Spinal cord (tissue), 10 donors: ENCODE results near the gene OXSR1. TPM values are rescaled to one million over a fixed set of nuclear protein-coding genes. Genes with fewer than 3 reads are reported as not detected.

Experiments used
- DNase-seq, 6 donors: peaks; one replicate each; pipeline versions ENCODE4 v3.0.0 to v3.0.0-alpha.2; 2013 to 2015; ENCODE audit warnings: low spot score in 6 of 6, low read depth in 4 of 6
- H3K27ac ChIP-seq: one replicate; pipeline ENCODE4 v1.5.1; 2013; ENCODE audit warnings: low read depth, low read length, control low read depth
- H3K27me3 ChIP-seq: one replicate; pipeline ENCODE4 v1.6.1; 2013; ENCODE audit warnings: low read length; ENCODE audit not compliant: control insufficient read depth, insufficient read depth
- H3K36me3 ChIP-seq: one replicate; pipeline ENCODE4 v1.6.1; 2013; ENCODE audit warnings: low read length; ENCODE audit not compliant: control insufficient read depth, insufficient read depth
- H3K4me1 ChIP-seq: one replicate; pipeline ENCODE4 v1.6.1; 2013; ENCODE audit warnings: low read length; ENCODE audit not compliant: control insufficient read depth, insufficient read depth
- H3K4me3 ChIP-seq: one replicate; pipeline ENCODE4 v1.5.1; 2013; ENCODE audit warnings: low read depth, low read length, control low read depth
- H3K9me3 ChIP-seq: one replicate; pipeline ENCODE4 v1.6.1; 2013; ENCODE audit warnings: low read length; ENCODE audit not compliant: control insufficient read depth, insufficient read depth
- WGBS: methylation state at CpG from one replicate; pipeline ENCODE4 v1.1.5; 2013; ENCODE audit warnings: missing lambda C conversion rate; ENCODE audit not compliant: insufficient coverage; 5-methylcytosine and 5-hydroxymethylcytosine counted together
- polyA plus RNA-seq, 2 donors: library from polyadenylated mRNA; unstranded; fragments of 120-200 nt; gene quantifications; one replicate each; pipeline ENCODE4 v1.2.1, GENCODE V29; 2013; ENCODE audit not compliant: insufficient read length in 2 of 2
- total RNA-seq, 2 donors: library from RNA; depleted of rRNA in 1 of 2; stranded (reverse); fragments of 120-200 nt in 1 of 2; fragments of >200 nt in 1 of 2; gene quantifications; one replicate each; pipeline versions ENCODE4 v1.2.3 to v1.2.4, GENCODE V29; 2013 to 2014
- donor health status: healthy.

OXSR1 gene
- total and polyA plus RNA-seq, 4 donors = 32.3 to 36.1 (median 33.4) TPM

- no peaks in the 10 kb centered on the region for H3K9me3 ChIP-seq
- peaks cover 11% of the 10 kb centered on the region for H3K36me3 ChIP-seq
- no peaks in the 10 kb centered on the region for H3K27me3 ChIP-seq
- WGBS = no CpG with 5 or more reads among the region's 1 CpG
- no peak for DNase-seq
- H3K4me1 ChIP-seq = no peaks in the 10 kb centered on the region
- no peak overlapping the region for H3K4me3 ChIP-seq
- no peak overlapping the region for H3K27ac ChIP-seq
These were observed 46.8 kb downstream of the OXSR1 start for GRCh38 chr3:38212141-38212540.

- no peaks in the 10 kb centered on the region for H3K9me3 ChIP-seq
- no peak for DNase-seq
- H3K27me3 ChIP-seq = no peaks in the 10 kb centered on the region
- 100% methylated on average over 1 of the region's 2 CpGs for WGBS
- no peak overlapping the region for H3K27ac ChIP-seq
- no peak overlapping the region for H3K4me3 ChIP-seq
- peaks cover 3% of the 10 kb centered on the region for H3K36me3 ChIP-seq
- no peaks in the 10 kb centered on the region for H3K4me1 ChIP-seq
These were observed 49.2 kb downstream of the OXSR1 start for GRCh38 chr3:38214560-38214959.

GRCh38 chr3:38219609-38220197 is 54.4 kb downstream of the OXSR1 start:
- H3K4me1 ChIP-seq = no peaks in the 10 kb centered on the region
- WGBS = 100% methylated on average over 1 of the region's 3 CpGs
- DNase-seq = no peak
- H3K27me3 ChIP-seq = no peaks in the 10 kb centered on the region
- H3K36me3 ChIP-seq = peaks cover 3% of the 10 kb centered on the region
- H3K9me3 ChIP-seq = no peaks in the 10 kb centered on the region
- no peak overlapping the region for H3K27ac ChIP-seq
- H3K4me3 ChIP-seq = no peak overlapping the region

GRCh38 chr3:38221005-38221404 is 55.7 kb downstream of the OXSR1 start:
- Histone ChIP-seq H3K27ac (no peak overlapping the region), H3K4me1 (no peaks in the 10 kb centered on the region), H3K27me3 (no peaks in the 10 kb centered on the region), H3K4me3 (no peak overlapping the region), H3K36me3 (peaks cover 3% of the 10 kb centered on the region), H3K9me3 (no peaks in the 10 kb centered on the region)
- 100% methylated on average over 1 of the region's 1 CpG for WGBS
- no peak for DNase-seq

GRCh38 chr3:38222032-38222634 is 56.8 kb downstream of the OXSR1 start:
- WGBS = 85% methylated on average over 5 of the region's 7 CpGs
- Histone ChIP-seq H3K4me1 (no peaks in the 10 kb centered on the region), H3K36me3 (peaks cover 3% of the 10 kb centered on the region), H3K27me3 (no peaks in the 10 kb centered on the region), H3K9me3 (no peaks in the 10 kb centered on the region), H3K4me3 (no peak overlapping the region), H3K27ac (no peak overlapping the region)
- DNase-seq = no peak

- WGBS = no CpG with 5 or more reads among the region's 4 CpGs
- no peaks in the 10 kb centered on the region for H3K27me3 ChIP-seq
- no peak overlapping the region for H3K27ac ChIP-seq
- no peaks in the 10 kb centered on the region for H3K4me1 ChIP-seq
- no peaks in the 10 kb centered on the region for H3K9me3 ChIP-seq
- H3K36me3 ChIP-seq = peaks cover 3% of the 10 kb centered on the region
- H3K4me3 ChIP-seq = no peak overlapping the region
- no peak for DNase-seq
These were observed 59.0 kb downstream of the OXSR1 start for GRCh38 chr3:38224357-38224756.

GRCh38 chr3:38226273-38226672 is 60.9 kb downstream of the OXSR1 start:
- Histone ChIP-seq H3K4me3 (no peak overlapping the region), H3K36me3 (peaks cover 3% of the 10 kb centered on the region), H3K27ac (no peak overlapping the region), H3K27me3 (no peaks in the 10 kb centered on the region), H3K4me1 (no peaks in the 10 kb centered on the region), H3K9me3 (no peaks in the 10 kb centered on the region)
- WGBS = 82% methylated on average over 2 of the region's 2 CpGs
- DNase-seq = no peak

GRCh38 chr3:38227989-38228388 is 62.7 kb downstream of the OXSR1 start:
- 80% methylated on average over 1 of the region's 2 CpGs for WGBS
- Histone ChIP-seq H3K4me1 (no peaks in the 10 kb centered on the region), H3K27ac (peak overlapping the region; percentile 68), H3K9me3 (no peaks in the 10 kb centered on the region), H3K27me3 (no peaks in the 10 kb centered on the region), H3K36me3 (peaks cover 6% of the 10 kb centered on the region), H3K4me3 (no peak overlapping the region)
- no peak for DNase-seq

GRCh38 chr3:38229036-38229435 is 63.7 kb downstream of the OXSR1 start:
- H3K27me3 ChIP-seq = no peaks in the 10 kb centered on the region
- DNase-seq = no peak
- WGBS = no CpG with 5 or more reads among the region's 1 CpG
- no peaks in the 10 kb centered on the region for H3K9me3 ChIP-seq
- H3K27ac ChIP-seq = no peak overlapping the region
- H3K4me1 ChIP-seq = no peaks in the 10 kb centered on the region
- H3K4me3 ChIP-seq = no peak overlapping the region
- H3K36me3 ChIP-seq = peaks cover 3% of the 10 kb centered on the region

- no peaks in the 10 kb centered on the region for H3K9me3 ChIP-seq
- H3K36me3 ChIP-seq = peaks cover 3% of the 10 kb centered on the region
- no peaks in the 10 kb centered on the region for H3K27me3 ChIP-seq
- no peak overlapping the region for H3K4me3 ChIP-seq
- H3K4me1 ChIP-seq = no peaks in the 10 kb centered on the region
- WGBS = 86% methylated on average over 1 of the region's 2 CpGs
- DNase-seq = no peak
- no peak overlapping the region for H3K27ac ChIP-seq
These were observed 67.4 kb downstream of the OXSR1 start for GRCh38 chr3:38232701-38233100.
